DOHH2 (cell line): Measurements from ENCODE around the gene ARHGEF1.

Experiments
- H3F3A ChIP-seq: fragments of 200-600 bp; sonication (generic), shearing (Covaris generic); 2 replicates; pipeline ENCODE4 v1.6.0; 2016; ENCODE audit warnings: antibody characterized with exemption, mild to moderate bottlenecking; ENCODE audit not compliant: control insufficient read depth, insufficient read depth
- H3K27ac ChIP-seq: fragments of 200-600 bp; sonication (generic); 2 replicates; pipeline ENCODE4 v1.5.1; 2014; ENCODE audit warnings: low read depth, mild to moderate bottlenecking, low read length, moderate library complexity
- H3K27me3 ChIP-seq: fragments of 200-600 bp; sonication (generic); 2 replicates; pipeline ENCODE4 v1.6.1; 2014; ENCODE audit warnings: mild to moderate bottlenecking, low read length, mixed read lengths; ENCODE audit not compliant: control insufficient read depth
- H3K36me3 ChIP-seq: fragments of 200-600 bp; sonication (generic); 2 replicates; pipeline ENCODE4 v1.6.1; 2014; ENCODE audit warnings: mild to moderate bottlenecking, low read length, moderate library complexity, mixed read lengths; ENCODE audit not compliant: control insufficient read depth
- H3K4me1 ChIP-seq: fragments of 200-600 bp; sonication (generic); 2 replicates; pipeline ENCODE4 v1.6.1; 2014; ENCODE audit warnings: mild to moderate bottlenecking, low read length, mixed read lengths; ENCODE audit not compliant: control insufficient read depth
- H3K4me2 ChIP-seq: fragments of 200-600 bp; sonication (generic); 2 replicates; pipeline ENCODE4 v1.6.0; 2014; ENCODE audit warnings: mild to moderate bottlenecking, low read length, moderate library complexity
- H3K4me3 ChIP-seq: fragments of 200-600 bp; sonication (generic); 2 replicates; pipeline ENCODE4 v1.5.1; 2014; ENCODE audit warnings: mild to moderate bottlenecking, low read length, mixed read lengths
- H3K79me2 ChIP-seq: fragments of 200-600 bp; sonication (generic); 2 replicates; pipeline ENCODE4 v1.6.1; 2014; ENCODE audit warnings: mild to moderate bottlenecking, low read length, mixed read lengths; ENCODE audit not compliant: control insufficient read depth
- H3K9me2 ChIP-seq: fragments of 200-600 bp; sonication (generic); replicated peaks from 2 replicates; pipeline ENCODE4 v1.6.1; 2014; ENCODE audit warnings: mild to moderate bottlenecking, low read length, mixed read lengths; ENCODE audit not compliant: control insufficient read depth
- H3K9me3 ChIP-seq: fragments of 200-600 bp; sonication (generic); 2 replicates; pipeline ENCODE4 v1.6.1; 2014; ENCODE audit warnings: antibody characterized with exemption, low read length, mixed read lengths; ENCODE audit not compliant: control insufficient read depth, insufficient read depth
- H4K20me1 ChIP-seq: fragments of 200-600 bp; sonication (generic); 2 replicates; pipeline ENCODE4 v1.6.0; 2014; ENCODE audit warnings: low read depth, mild to moderate bottlenecking, antibody characterized with exemption, low read length, moderate library complexity; ENCODE audit not compliant: control insufficient read depth, insufficient read depth
- CTCF ChIP-seq: fragments of 200-600 bp; sonication (generic); IDR thresholded peaks from one replicate; pipeline ENCODE4 v1.5.1; 2014; ENCODE audit warnings: antibody characterized with exemption, mild to moderate bottlenecking, low read depth, low read length; ENCODE audit not compliant: poor library complexity, severe bottlenecking
- EZH2phosphoT487 ChIP-seq: fragments of 200-600 bp; sonication (generic); IDR thresholded peaks from 2 replicates; pipeline ENCODE4 v1.6.1; 2017; ENCODE audit warnings: borderline replicate concordance, mild to moderate bottlenecking, antibody characterized with exemption, low read length, moderate library complexity, mixed read lengths

The ARHGEF1 gene

DNA sequence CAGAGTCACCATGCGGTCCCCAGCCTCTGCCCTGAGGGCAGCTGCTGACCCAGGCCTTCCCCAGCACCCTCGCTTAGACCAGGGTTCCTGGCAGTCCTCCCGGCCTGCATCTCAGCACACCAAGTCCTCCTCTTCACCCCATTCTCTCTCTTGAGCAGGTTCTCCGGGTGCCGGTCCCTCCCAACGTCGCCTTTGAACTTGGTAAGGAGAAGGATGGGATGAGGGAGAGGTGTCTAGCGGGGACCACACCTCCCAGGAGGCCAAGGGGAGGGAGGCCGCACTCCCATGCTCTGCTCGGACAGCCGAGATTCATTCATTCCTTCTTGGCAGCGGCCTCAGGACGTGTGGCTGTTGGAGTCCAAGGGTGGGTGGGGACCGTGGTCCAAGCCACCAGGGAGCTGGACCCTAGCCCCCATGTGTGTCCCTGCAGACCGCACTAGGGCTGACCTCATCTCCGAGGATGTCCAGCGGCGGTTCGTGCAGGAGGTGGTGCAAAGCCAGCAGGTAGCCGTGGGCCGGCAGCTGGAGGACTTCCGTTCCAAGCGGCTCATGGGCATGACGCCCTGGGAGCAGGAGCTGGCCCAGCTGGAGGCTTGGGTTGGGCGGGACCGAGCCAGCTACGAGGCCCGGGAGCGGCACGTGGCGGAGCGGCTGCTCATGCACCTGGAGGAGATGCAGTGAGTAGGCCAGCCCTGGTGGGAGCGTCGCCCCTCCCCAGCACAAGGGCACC lies 9.4 kb downstream of the ARHGEF1 start:
- H3F3A ChIP-seq: peaks cover 2% of the 10 kb centered on the region; the same call in 1 of the 2 replicates
- TF ChIP-seq CTCF (no peak), EZH2phosphoT487 (no peak)
- no peak overlapping the region for H3K27ac ChIP-seq
- H3K36me3 ChIP-seq: peaks cover 84% of the 10 kb centered on the region
- H3K9me3 ChIP-seq: no peaks in the 10 kb centered on the region
- H3K79me2 ChIP-seq: peaks cover 40% of the 10 kb centered on the region
- H4K20me1 ChIP-seq: no peaks in the 10 kb centered on the region
- no peaks in the 10 kb centered on the region for H3K27me3 ChIP-seq
- no peak overlapping the region for H3K4me3 ChIP-seq
- H3K9me2 ChIP-seq: no peaks in the 10 kb centered on the region
- H3K4me1 ChIP-seq: peaks cover 45% of the 10 kb centered on the region
- no peak overlapping the region for H3K4me2 ChIP-seq

GRCh38 chr19:41893899-41894298 lies 10.9 kb downstream of the ARHGEF1 start:
- Histone ChIP-seq H3K4me1 (peaks cover 29% of the 10 kb centered on the region), H3F3A (0 out of 2 replicates have a peak, but pooled peaks cover 2% of the 10 kb centered on the region), H3K9me3 (no peaks in the 10 kb centered on the region), H3K9me2 (no peaks in the 10 kb centered on the region), H3K27ac (no peak overlapping the region), H3K79me2 (peaks cover 25% of the 10 kb centered on the region), H3K4me2 (no peak overlapping the region), H4K20me1 (no peaks in the 10 kb centered on the region), H3K27me3 (no peaks in the 10 kb centered on the region), H3K36me3 (peaks cover 84% of the 10 kb centered on the region), H3K4me3 (no peak overlapping the region)
- TF ChIP-seq CTCF (peak; percentile 40), EZH2phosphoT487 (no peak)

DNA sequence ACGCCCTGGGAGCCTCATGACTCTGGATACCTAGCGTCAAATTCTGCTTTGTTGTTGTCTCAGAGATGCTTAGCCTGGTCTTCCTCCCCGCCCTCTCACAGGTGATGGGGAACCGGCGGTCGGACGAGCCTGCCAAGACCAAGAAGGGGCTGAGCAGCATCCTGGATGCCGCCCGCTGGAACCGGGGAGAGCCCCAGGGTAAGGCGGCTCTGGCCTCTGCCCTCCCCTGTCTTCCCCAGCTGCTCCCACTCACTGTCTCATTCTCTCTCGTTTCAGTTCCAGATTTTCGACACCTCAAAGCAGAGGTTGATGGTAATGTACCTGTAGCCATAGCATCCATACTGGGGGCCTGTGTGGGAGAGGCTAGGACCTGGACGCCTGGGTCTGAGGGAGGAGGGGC lies 11.4 kb downstream of the ARHGEF1 start:
- Histone ChIP-seq H3K27ac (no peak overlapping the region), H3K4me3 (no peak overlapping the region), H3K79me2 (peaks cover 23% of the 10 kb centered on the region), H3K36me3 (peaks cover 83% of the 10 kb centered on the region), H4K20me1 (no peaks in the 10 kb centered on the region), H3K4me1 (peaks cover 25% of the 10 kb centered on the region), H3K4me2 (no peak overlapping the region), H3K27me3 (no peaks in the 10 kb centered on the region), H3K9me3 (no peaks in the 10 kb centered on the region), H3K9me2 (no peaks in the 10 kb centered on the region), H3F3A (0 out of 2 replicates have a peak, but pooled peaks cover 2% of the 10 kb centered on the region)
- TF ChIP-seq EZH2phosphoT487: no peak

GRCh38 chr19:41895745-41896580 lies 13.0 kb downstream of the ARHGEF1 start:
- no peaks in the 10 kb centered on the region for H3F3A ChIP-seq
- no peak overlapping the region for H3K4me3 ChIP-seq
- H3K9me3 ChIP-seq: no peaks in the 10 kb centered on the region
- no peaks in the 10 kb centered on the region for H3K9me2 ChIP-seq
- H4K20me1 ChIP-seq: no peaks in the 10 kb centered on the region
- H3K36me3 ChIP-seq: peaks cover 82% of the 10 kb centered on the region
- TF ChIP-seq EZH2phosphoT487 (no peak), CTCF (peak; percentile 67)
- no peak overlapping the region for H3K27ac ChIP-seq
- H3K4me1 ChIP-seq: peaks cover 19% of the 10 kb centered on the region; the same call in 1 of the 2 replicates
- no peaks in the 10 kb centered on the region for H3K27me3 ChIP-seq
- peaks cover 12% of the 10 kb centered on the region for H3K79me2 ChIP-seq
- no peak overlapping the region for H3K4me2 ChIP-seq
